Left kidney (tissue), 2 donors: ENCODE results near the gene NRBP1. TPM values are rescaled to one million over a fixed set of nuclear protein-coding genes. Genes with fewer than 3 reads are reported as not detected.
A peak's percentile ranks its signal among the peaks of the same experiment; 100 is the strongest.
"Not testable (repeated sequence)": the region's sequence is repeated elsewhere in the genome, so short reads cannot be mapped to it uniquely, and the experiment has no call there.

Experiments used
- DNase-seq: peaks from one replicate; pipeline ENCODE4 v3.0.0-alpha.2; 2013
- polyA plus RNA-seq: library from polyadenylated mRNA; unstranded; fragments of 120-200 nt; gene quantifications from one replicate; pipeline ENCODE4 v1.2.1, GENCODE V29; 2013; ENCODE audit not compliant: insufficient read length

The NRBP1 gene
- polyA plus RNA-seq, 1 donor: 132 TPM

DNA sequence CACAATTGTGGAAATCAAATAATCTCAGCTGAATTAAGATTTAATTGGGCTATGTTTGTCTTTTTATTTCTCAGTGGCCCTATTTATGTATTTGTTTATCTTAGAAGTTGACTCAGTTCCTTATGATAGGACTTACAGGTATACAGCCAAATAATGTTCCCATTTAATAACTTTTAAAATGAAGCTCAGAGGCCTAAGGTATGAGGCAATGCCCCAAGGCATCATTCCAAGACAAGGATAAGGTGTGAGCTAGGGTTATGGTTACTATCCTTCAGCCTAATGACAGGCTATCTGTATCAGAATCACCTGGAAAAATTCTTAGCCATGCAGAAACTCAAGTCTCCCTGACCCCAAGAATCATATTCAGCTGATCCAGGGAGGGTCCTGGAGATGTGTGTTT lies 7.4 kb upstream of the NRBP1 start:
- DNase-seq: no peak

DNA sequence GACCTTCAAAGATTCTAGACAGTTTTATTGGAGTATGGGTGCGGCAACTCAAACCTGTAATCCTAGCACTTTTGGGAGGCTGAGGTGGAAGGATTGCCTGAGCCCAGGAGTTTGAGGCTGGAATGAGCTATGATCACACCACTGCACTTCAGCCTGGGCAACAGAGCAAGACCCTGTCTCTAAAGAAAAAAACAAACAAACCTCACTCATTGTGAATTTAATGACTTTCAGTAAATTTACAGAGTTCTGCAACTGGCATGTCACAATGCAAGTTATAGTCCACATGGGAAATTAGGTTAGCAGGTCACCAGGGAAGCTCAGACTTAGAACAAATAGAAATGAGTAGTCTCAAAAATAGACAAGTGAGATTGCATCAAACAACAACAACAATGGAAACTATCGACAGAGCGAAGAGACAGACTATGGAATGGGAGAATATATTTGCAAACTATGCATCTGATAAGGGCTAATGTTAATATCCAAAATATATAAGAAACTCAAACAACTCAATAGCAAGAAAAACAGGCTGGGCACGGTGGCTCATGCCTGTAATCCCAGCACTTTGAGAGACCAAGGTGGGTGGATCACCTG lies 6.7 kb upstream of the NRBP1 start:
- DNase-seq: no peak

DNA sequence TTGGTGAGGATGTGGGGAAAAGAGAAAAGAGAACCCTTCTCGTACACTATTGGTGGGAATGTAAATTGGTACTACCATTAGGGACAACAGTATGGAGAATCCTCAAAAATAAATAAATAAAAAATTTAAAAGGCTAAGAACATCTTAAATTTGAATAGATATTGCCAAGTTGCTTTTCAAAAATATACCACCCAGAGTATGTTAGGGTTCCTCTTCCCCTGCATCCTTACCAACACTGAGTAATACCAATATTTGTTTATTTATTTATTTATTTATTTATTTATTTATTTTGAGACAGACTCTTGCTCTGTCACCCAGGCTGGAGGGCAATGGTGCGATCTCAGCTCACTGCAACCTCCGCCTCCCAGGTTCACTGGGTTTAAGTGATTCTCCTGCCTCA lies 5.5 kb upstream of the NRBP1 start:
- DNase-seq: no peak

GRCh38 chr2:27425039-27425438 lies 3.4 kb upstream of the NRBP1 start:
- DNase-seq: not testable (repeated sequence)

DNA sequence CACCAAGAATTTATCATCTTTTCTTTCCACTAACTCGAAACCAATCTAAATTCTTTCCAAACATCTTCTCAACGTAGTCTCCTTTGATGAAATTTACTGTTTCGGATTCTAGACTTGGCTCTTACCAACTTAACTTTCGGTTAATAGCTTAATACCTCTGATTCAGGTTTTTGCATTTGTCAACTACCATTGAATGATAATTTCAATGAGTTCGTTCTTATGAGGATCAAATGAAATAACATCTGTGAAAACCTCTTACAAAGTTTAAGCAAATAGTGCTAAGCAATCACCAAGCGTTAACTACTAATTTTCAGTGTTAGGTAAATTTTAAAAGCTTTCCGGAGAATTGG lies 593 bp upstream of the NRBP1 start:
- DNase-seq: no peak

DNA sequence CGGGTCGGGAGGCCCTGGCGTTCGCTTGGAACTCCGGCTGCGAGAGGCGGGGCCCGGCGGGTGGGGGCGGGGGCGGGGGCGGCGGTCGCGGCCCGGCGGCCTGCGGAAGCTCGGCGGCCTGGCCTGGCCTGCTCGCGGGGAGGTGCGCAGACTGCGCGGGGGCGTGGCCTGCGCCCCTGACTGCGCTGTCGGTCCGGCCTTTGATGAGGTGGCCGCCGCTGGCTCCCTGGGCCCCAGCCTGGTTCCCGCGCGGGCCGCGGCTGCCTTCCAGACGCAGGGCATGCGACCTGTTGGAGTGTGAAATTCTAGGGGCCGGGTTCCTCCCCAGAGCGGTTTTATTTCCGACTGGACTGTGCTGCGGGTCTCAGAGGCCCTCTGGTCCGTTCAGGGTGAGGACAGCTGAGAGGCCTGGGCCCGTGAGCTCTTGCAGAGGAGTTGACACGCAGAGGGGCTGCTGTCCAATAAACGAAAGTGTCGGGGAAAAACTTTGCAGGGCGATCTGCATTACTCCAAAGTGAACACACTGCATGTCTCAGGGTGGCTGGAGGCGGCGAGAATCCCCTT lies 629 bp downstream of the NRBP1 start:
- peak; percentile 69 for DNase-seq

DNA sequence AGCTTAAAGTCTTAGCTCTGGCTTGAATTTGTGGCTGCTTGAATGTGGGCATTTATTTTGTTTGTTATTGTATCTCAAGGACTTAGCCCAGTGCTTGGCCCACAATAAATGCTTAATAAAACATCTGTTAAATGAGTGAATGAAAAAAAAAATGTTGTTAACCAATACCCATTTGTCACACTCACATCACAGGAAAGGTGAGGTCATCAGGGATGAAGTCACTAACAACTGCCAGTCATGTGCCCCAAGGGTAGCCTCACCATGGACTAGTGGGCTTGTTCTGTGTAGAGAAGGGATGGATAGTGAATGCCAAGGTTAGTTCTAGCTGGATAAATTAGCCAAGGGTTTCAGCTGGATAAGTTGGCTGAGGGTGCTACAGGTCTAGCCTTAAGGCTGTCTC lies 3.0 kb downstream of the NRBP1 start:
- no peak for DNase-seq

DNA sequence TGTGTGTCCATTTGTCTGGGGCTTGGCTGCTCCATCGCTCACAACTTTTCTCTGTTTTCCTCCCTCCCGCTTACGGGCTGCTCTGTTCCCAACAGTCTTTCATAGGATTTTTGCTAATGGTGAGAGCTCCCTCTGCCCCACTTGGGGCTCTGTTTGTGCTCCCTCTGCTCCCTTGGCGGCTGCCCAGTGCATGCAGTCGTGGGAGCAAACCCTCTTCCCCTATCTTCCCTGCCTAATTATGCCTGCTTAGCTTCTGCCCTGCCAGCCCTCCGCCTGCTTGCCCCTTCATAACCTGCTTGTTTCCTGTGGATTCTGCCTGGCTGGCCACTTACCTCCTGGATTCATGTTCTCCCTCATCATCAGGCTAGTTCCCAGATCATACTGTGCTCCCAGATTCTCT lies 7.2 kb downstream of the NRBP1 start:
- no peak for DNase-seq

GRCh38 chr2:27441226-27441926 lies 12.9 kb downstream of the NRBP1 start:
- DNase-seq: no peak

DNA sequence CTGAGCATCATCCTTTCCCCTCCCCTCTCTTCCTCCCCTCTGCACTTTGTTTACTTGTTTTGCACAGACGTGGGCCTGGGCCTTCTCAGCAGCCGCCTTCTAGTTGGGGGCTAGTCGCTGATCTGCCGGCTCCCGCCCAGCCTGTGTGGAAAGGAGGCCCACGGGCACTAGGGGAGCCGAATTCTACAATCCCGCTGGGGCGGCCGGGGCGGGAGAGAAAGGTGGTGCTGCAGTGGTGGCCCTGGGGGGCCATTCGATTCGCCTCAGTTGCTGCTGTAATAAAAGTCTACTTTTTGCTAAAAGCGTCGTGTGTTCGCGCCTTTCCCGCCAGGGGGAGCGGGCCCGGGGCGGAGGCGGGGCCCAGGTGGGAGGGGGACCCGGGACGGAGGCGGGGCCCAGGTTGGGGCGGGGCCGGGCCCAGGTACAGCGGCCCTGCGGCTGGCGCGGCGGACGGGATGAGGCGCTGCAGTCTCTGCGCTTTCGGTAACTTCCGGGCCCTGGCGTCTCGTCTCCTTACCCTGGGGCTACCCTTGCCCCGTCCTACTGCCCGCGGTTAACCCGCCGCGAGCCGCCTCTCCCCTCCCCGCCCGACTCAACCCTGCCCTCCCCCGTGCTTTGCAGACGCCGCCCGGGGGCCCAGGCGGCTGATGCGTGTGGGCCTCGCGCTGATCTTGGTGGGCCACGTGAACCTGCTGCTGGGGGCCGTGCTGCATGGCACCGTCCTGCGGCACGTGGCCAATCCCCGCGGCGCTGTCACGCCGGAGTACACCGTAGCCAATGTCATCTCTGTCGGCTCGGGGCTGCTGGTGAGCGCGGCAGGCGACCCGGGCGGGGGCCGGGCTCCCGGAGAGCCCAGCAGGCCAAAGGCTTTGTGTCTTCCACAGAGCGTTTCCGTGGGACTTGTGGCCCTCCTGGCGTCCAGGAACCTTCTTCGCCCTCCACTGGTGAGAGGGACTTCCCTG lies 13.8 kb downstream of the NRBP1 start, which contains the start of gene KRTCAP3:
KRTCAP3 (plus strand) TSS at position 424 of the 962 bp plus-strand sequence; CDS start at position 456, 32 bp downstream.
- peak; percentile 38 for DNase-seq

- DNase-seq: no peak
Measured at GRCh38 chr2:27442920-27443282, 14.5 kb downstream of the NRBP1 start.

GRCh38 chr2:27445155-27445554 lies 16.7 kb downstream of the NRBP1 start:
- no peak for DNase-seq

- DNase-seq: no peak
Measured at GRCh38 chr2:27445615-27446014, 17.2 kb downstream of the NRBP1 start.

DNA sequence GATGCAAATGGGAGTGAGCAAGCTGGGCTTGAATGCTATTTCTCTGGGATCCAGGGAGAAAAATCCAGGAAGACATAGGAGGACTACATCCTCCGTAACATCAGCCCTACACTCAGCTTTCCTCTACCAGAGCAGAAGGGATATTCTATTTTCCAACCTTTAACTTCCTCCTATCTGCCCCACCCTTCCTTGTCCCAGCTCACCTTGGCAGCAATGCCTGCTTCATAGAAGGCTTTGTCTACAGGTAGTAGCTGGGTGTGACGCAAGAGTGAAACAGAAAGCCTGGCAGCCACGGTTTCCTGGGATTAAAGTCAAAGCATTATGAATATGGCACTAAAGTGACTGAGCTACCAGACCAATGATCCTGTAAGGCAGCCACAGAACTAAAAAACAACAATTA lies 17.6 kb downstream of the NRBP1 start:
- DNase-seq: no peak

- no peak for DNase-seq
Measured at GRCh38 chr2:27448381-27448780, 19.9 kb downstream of the NRBP1 start.

DNA sequence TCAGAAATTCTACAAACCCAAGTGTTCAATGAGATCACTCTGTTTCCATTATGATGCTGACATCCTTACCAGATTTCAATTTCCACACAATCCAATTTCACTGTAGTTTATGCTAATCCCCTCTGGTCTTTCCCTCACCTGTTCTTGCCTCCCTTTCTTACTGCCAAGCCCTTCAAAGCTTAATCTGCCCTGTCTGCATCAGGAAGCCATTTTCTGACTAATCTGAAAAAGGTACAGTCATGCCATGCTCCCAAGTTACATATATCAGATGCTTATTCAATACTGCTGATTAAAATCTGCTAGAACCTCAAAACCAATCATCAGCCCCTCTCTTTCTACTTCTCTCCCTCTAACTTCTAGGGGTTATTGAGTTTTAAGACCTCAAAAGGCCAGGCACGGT lies 22.7 kb downstream of the NRBP1 start:
- no peak for DNase-seq

GRCh38 chr2:27453968-27454367 lies 25.5 kb downstream of the NRBP1 start:
- no peak for DNase-seq

DNA sequence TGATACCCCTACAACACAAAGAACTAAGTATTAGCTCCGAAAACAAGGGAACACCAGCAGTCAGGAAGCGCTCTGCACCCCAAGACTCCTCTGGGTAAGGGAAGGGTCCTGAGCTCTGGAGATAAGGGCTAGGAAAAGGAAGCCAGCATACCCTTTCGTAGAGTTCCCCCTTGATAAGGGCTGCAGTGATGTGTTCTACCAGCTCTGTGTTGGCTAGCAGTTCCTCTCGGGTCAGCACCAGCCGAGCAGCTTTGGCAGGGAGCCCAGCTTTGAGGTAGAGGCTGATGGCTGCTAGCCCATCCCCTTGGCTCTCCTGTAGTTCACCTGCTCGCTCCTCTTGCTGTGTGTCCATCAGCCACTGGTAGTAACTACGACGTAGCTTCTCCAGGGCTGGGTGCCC lies 32.7 kb downstream of the NRBP1 start:
- no peak for DNase-seq

DNA sequence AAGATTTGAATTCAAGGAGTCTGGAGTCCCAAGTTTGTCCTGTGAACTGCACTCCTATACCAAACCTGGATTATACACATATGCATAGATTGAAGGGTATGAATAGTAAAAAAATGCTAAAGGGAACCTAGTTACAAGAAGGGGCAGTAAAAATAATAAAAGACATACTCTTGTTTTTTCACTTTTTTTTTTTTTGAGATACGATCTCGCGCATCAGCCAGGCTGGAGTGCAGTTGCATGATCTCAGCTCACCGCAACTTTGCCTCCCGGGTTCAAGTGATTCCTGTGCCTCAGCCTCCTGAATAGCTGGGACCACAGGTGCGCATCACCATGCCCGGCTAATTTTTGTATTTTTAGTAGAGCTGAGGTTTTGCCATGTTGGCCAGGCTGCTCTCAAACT lies 36.0 kb downstream of the NRBP1 start:
- DNase-seq: no peak

- DNase-seq: no peak
Measured at GRCh38 chr2:27471961-27472360, 43.5 kb downstream of the NRBP1 start.

- no peak for DNase-seq
Measured at GRCh38 chr2:27485496-27485895, 57.1 kb downstream of the NRBP1 start.

DNA sequence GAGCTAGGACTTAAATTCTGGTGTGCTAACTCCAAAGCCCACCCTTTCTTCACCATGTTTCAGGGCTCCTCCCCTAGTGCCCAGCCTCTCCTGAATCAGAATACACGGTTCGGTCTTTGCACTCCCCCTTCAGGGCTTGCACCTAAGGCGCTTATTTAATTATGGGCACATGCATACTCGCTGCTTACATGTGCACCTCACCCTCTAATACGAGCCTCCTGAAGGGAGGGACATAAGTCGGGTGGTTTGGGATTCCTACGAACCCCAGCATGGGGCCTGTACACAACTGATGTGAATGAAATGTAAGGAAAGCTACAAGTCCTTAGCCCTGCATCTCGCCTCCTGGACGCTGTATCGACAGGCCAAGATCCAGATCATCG lies 60.7 kb downstream of the NRBP1 start:
- DNase-seq: no peak
